Neural crest cell (in vitro differentiated cells): ENCODE measurements around the gene PLXNC1. TPM values are rescaled to one million over a fixed set of nuclear protein-coding genes. Genes with fewer than 3 reads are reported as not detected.
A peak's percentile ranks its signal among the peaks of the same experiment; 100 is the strongest.

Source experiments
- DNase-seq: peaks from one replicate; pipeline ENCODE4 v3.0.0; 2021; ENCODE audit warnings: low read depth, mixed read lengths, low spot score
- H3K27ac Mint-ChIP-seq: one replicate; pipeline ENCODE4 v1.8.0; 2021; ENCODE audit warnings: mild to moderate bottlenecking, mixed read lengths; ENCODE audit not compliant: unreplicated experiment
- H3K27me3 Mint-ChIP-seq: 2 replicates; pipeline ENCODE4 v1.8.0; 2021; ENCODE audit warnings: low read depth, mild to moderate bottlenecking, mixed read lengths
- H3K36me3 Mint-ChIP-seq: 2 replicates; pipeline ENCODE4 v1.8.0; 2021; ENCODE audit warnings: low read depth, mild to moderate bottlenecking, mixed read lengths
- H3K4me1 Mint-ChIP-seq: 2 replicates; pipeline ENCODE4 v1.8.0; 2021; ENCODE audit warnings: mixed read lengths
- H3K4me3 Mint-ChIP-seq: one replicate; pipeline ENCODE4 v1.8.0; 2021; ENCODE audit warnings: mild to moderate bottlenecking, mixed read lengths
- H3K9me3 Mint-ChIP-seq: 2 replicates; pipeline ENCODE4 v1.8.0; 2021; ENCODE audit warnings: mixed read lengths
- total RNA-seq: library from RNA; stranded (reverse); gene quantifications from 2 replicates; pipeline ENCODE4 v1.2.1, GENCODE V29; 2021
- TF ChIP-seq, protein P1 (sequence below): fragments of 200-600 bp; sonication (generic); conservative IDR thresholded peaks from 2 replicates; pipeline ENCODE4 v1.5.0; 2021; ENCODE audit warnings: antibody characterized with exemption, mild to moderate bottlenecking

The PLXNC1 gene
- total RNA-seq, 1 donor from 2014 or later: 5.8 TPM

DNA sequence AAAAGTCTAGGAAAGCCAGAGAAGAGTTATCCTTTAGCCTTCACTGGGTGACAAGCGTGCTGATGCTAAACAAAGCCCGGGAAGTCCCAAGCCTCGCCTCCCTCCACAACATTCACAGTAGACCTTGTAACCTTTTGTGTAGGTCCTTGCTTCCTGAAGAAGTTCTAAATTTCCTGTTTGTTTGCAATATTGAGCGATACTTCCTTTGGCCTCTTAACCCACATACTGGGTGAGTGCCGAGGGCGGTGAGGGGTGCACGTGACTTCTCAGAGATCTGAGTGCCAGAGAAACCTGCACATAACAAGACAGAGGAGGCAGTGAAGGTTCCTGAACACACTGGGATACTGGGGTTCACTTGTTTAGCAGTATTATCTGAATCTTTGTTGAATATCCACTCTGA, 134.3 kb downstream of the PLXNC1 start:
- DNase-seq: no peak
- Mint-ChIP-seq H3K36me3 (no peaks in the 10 kb centered on the region), H3K9me3 (no peaks in the 10 kb centered on the region), H3K4me3 (no peak overlapping the region), H3K27me3 (no peaks in the 10 kb centered on the region), H3K4me1 (peaks cover 3% of the 10 kb centered on the region), H3K27ac (peak overlapping the region; percentile 46)
- TF ChIP-seq, protein P1, sequence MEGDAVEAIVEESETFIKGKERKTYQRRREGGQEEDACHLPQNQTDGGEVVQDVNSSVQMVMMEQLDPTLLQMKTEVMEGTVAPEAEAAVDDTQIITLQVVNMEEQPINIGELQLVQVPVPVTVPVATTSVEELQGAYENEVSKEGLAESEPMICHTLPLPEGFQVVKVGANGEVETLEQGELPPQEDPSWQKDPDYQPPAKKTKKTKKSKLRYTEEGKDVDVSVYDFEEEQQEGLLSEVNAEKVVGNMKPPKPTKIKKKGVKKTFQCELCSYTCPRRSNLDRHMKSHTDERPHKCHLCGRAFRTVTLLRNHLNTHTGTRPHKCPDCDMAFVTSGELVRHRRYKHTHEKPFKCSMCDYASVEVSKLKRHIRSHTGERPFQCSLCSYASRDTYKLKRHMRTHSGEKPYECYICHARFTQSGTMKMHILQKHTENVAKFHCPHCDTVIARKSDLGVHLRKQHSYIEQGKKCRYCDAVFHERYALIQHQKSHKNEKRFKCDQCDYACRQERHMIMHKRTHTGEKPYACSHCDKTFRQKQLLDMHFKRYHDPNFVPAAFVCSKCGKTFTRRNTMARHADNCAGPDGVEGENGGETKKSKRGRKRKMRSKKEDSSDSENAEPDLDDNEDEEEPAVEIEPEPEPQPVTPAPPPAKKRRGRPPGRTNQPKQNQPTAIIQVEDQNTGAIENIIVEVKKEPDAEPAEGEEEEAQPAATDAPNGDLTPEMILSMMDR: no peak

DNA sequence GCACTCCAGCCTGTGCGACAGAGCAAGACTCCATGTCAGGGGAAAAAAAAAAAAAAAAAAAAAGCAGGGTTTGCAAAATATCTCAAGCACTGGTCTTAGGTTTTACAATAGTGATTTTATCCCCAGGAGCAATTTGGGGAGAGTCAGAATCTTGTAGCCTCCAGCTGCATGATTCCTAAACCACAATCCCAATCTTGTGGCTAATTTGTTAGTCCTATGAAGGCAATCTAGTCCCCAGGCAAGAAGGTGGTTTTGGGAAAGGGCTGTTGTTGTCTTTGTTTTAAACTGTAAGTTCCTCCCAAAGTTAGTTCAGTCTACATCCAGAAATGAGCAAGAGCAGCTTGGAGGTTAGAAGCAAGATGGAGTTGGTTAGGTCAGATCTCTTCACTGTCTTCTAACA, 135.7 kb downstream of the PLXNC1 start:
- TF ChIP-seq, protein P1: no peak
- Mint-ChIP-seq H3K4me1 (peaks cover 4% of the 10 kb centered on the region), H3K9me3 (no peaks in the 10 kb centered on the region), H3K27ac (no peak overlapping the region), H3K4me3 (no peak overlapping the region), H3K36me3 (peaks cover 2% of the 10 kb centered on the region), H3K27me3 (no peaks in the 10 kb centered on the region)
- no peak for DNase-seq

DNA sequence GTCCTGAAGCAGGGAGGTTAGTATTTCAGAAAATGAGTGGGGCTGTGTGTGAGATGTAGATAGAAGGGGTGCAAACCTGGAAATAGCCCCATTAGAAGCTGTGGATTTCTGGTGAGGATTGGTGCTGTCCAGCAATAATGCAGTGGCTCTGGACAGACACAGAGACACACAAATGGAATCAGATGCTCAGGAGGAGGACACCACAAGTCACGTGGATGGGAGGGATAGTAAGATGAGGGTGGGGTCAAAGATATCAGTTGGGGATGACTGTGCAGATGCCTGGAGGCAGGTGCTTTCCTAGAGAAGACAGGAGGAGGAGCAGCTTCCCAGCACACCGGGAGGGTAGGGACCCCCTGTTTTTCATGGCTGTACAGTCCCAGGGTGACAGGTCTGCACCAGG, 136.5 kb downstream of the PLXNC1 start:
- no peaks in the 10 kb centered on the region for H3K27me3 Mint-ChIP-seq
- peaks cover 12% of the 10 kb centered on the region for H3K4me1 Mint-ChIP-seq
- no peak for DNase-seq
- H3K4me3 Mint-ChIP-seq: no peak overlapping the region
- H3K36me3 Mint-ChIP-seq: peaks cover 2% of the 10 kb centered on the region
- H3K9me3 Mint-ChIP-seq: no peaks in the 10 kb centered on the region
- TF ChIP-seq, protein P1: no peak
- H3K27ac Mint-ChIP-seq: no peak overlapping the region

DNA sequence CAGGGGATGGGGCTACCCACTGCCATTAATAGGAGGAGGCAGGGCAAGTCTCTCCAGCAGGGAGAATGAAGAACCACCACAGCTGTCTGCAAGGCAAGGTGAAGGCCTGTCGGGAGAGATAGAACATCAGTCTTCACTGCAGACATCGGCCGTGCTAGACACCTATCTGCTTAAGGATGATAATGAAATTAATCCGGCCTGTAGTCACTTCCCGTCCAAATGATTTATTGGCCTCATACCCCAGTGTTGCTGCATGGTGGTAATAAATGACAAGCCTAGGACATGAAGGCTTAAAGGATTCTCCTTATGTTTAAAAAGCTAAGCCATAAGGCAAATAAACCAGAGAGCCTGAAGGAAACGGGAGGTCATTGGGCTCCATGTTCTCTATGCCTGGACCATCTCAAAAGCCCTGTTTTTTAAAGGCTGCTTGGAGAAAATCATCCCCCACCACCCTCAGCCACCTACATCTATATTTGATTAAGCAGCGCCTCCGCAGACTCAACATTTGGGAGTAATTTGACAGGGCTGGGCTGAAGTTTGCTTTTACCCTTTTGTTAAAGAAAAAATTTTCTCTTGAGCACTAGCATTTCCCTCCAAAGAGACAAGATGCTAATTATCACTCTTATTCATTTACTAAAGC, 137.7 kb downstream of the PLXNC1 start:
- DNase-seq: no peak
- H3K36me3 Mint-ChIP-seq: peaks cover 2% of the 10 kb centered on the region
- TF ChIP-seq, protein P1: no peak
- H3K4me1 Mint-ChIP-seq: peaks cover 18% of the 10 kb centered on the region
- no peak overlapping the region for H3K27ac Mint-ChIP-seq
- no peaks in the 10 kb centered on the region for H3K9me3 Mint-ChIP-seq
- no peak overlapping the region for H3K4me3 Mint-ChIP-seq
- no peaks in the 10 kb centered on the region for H3K27me3 Mint-ChIP-seq

DNA sequence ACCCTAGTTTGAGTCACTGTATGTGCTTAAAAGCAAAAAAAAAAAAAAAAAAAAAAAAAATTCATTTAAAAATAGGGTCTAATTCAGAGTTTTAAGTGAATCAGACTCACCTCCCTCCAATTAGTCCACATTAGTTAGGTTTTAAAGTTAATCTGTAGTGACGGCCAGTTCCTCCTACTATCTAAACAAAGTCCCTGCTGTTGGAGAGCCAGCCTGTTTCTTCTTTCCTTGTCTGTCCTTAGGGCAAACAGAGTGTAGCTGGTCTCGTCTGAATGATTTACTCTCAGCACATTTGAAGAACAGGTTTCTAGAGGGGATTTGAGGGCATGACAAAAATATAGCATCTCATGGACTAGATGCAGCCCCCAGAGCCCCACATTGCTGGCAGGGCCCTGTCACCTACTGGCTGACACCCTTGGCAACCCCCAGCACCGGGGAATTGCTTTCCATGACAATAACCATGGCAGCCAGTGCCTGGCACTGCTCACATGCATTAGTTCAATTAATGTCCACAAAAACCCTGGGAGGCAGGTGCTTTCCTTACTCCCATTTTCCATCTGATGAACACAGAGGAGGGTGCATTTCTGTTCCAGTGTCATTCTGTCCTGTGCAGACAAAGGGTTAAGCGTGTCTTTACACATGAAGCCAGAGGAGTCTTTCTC, 138.3 kb downstream of the PLXNC1 start:
- no peak for DNase-seq
- Mint-ChIP-seq H3K4me1 (peaks cover 18% of the 10 kb centered on the region), H3K36me3 (peaks cover 6% of the 10 kb centered on the region), H3K4me3 (no peak overlapping the region), H3K9me3 (no peaks in the 10 kb centered on the region), H3K27ac (no peak overlapping the region), H3K27me3 (no peaks in the 10 kb centered on the region)
- TF ChIP-seq, protein P1: no peak
